ENCODE results near the gene LRCH1. TPM values are rescaled to one million over a fixed set of nuclear protein-coding genes. Genes with fewer than 3 reads are reported as not detected.

The LRCH1 gene
- total and polyA plus RNA-seq, 10 of the 15 experiments (the other 5 are each of a cell fraction or from before 2014, with no cell fraction given) = 5.3 to 48.9 (median 14.4) TPM

- ChIA-PET RAD21 (ENCODE audit: unreplicated experiment) (interaction anchor here (1.1 to 2.2 kb wide), 2 partner anchors 9 to 49 kb away, joined by 5 to 6 read pairs; no protein-coding TSS in a partner anchor), SMC1A (ENCODE audit: uncharacterized antibody, unreplicated experiment) (interaction anchor here (0.7 to 1.9 kb wide), 10 partner anchors 8 to 140 kb away, joined by 3 to 11 read pairs (median 4); no protein-coding TSS in a partner anchor), CTCF (interaction anchor here (0.9 to 2.8 kb wide), 2 partner anchors 8 to 12 kb away, joined by 3 to 16 read pairs; no protein-coding TSS in a partner anchor), POLR2A (interaction anchor here (1.4 to 1.6 kb wide), 2 partner anchors 34 to 112 kb away, joined by 4 to 5 read pairs; no protein-coding TSS in a partner anchor)
- ATAC-seq (peak; percentile 19), FAIRE-seq (no peak), DNase-seq (ENCODE audit: low read depth, low spot score) (no peak)
- no peak overlapping the region for H3K9ac ChIP-seq (ENCODE audit: control insufficient read depth, insufficient read depth, low read length)
- no peaks in the 10 kb centered on the region for H3K9me3 ChIP-seq (replicated peaks; ENCODE audit: control insufficient read depth, insufficient read depth, low read length)
- H2AFZ ChIP-seq (ENCODE audit: control insufficient read depth, low read depth, low read length) = no peak overlapping the region
- no peaks in the 10 kb centered on the region for H3K27me3 ChIP-seq (replicated peaks in 1 of 2; ENCODE audit: control insufficient read depth in 2 of 2, insufficient read depth in 2 of 2, low read length in 1 of 2)
- no TSS peak for BruUV-seq (replicated peaks)
- no peaks in the 10 kb centered on the region for H3K36me3 ChIP-seq (ENCODE audit: control insufficient read depth in 2 of 2, insufficient read depth in 2 of 2, low read length in 1 of 2)
- intact Hi-C loops (cut with micrococcal nuclease; ENCODE audit: unreplicated experiment) (no loop called here), in situ Hi-C loops (cut with MboI) (no loop called here)
- H4K20me1 ChIP-seq (ENCODE audit: control insufficient read depth, insufficient read depth) = no peaks in the 10 kb centered on the region
- H3K79me2 ChIP-seq (ENCODE audit: control insufficient read depth, insufficient read depth, low read length) = no peaks in the 10 kb centered on the region
- no peak overlapping the region for H3K4me2 ChIP-seq (ENCODE audit: control insufficient read depth, insufficient read depth)
- H3K27ac ChIP-seq (ENCODE audit: control insufficient read depth, insufficient read depth) = no peak overlapping the region
- 79% methylated on average over 3 of the region's 3 CpGs for WGBS (ENCODE audit: insufficient coverage, insufficient replicate concordance, low lambda C conversion rate, missing lambda C conversion rate)
- peaks cover 15% of the 10 kb centered on the region for H3K4me1 ChIP-seq (ENCODE audit: control insufficient read depth, insufficient read depth, low read length)
- H3K4me3 ChIP-seq = no peak overlapping the region
- no peak for TF ChIP-seq TCF12 (IDR thresholded peaks at IDR 0.05; ENCODE audit: low read depth, low read length)
- no peak for TF ChIP-seq TCF7 (IDR thresholded peaks at IDR 0.05; ENCODE audit: borderline replicate concordance)
- TF ChIP-seq NFXL1 (IDR thresholded peaks at IDR 0.05; ENCODE audit: borderline replicate concordance) = no peak
- TF ChIP-seq TBL1XR1 (IDR thresholded peaks at IDR 0.05; ENCODE audit: low read depth, low read length) = no peak
- no peak for TF ChIP-seq IRF3 (IDR thresholded peaks at IDR 0.05)
- no peak for TF ChIP-seq ZBED1 (IDR thresholded peaks at IDR 0.05; ENCODE audit: borderline replicate concordance)
- no peak for TF ChIP-seq ZSCAN29 (IDR thresholded peaks at IDR 0.05)
- TF ChIP-seq, protein P1, sequence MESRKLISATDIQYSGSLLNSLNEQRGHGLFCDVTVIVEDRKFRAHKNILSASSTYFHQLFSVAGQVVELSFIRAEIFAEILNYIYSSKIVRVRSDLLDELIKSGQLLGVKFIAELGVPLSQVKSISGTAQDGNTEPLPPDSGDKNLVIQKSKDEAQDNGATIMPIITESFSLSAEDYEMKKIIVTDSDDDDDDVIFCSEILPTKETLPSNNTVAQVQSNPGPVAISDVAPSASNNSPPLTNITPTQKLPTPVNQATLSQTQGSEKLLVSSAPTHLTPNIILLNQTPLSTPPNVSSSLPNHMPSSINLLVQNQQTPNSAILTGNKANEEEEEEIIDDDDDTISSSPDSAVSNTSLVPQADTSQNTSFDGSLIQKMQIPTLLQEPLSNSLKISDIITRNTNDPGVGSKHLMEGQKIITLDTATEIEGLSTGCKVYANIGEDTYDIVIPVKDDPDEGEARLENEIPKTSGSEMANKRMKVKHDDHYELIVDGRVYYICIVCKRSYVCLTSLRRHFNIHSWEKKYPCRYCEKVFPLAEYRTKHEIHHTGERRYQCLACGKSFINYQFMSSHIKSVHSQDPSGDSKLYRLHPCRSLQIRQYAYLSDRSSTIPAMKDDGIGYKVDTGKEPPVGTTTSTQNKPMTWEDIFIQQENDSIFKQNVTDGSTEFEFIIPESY (IDR thresholded peaks at IDR 0.05) = no peak
- no peak for TF ChIP-seq EED (IDR thresholded peaks at IDR 0.05; ENCODE audit: low read depth)
- TF ChIP-seq BCL3 (IDR thresholded peaks at IDR 0.05; ENCODE audit: borderline replicate concordance, insufficient read depth, low read depth, low read length, poor library complexity, severe bottlenecking) = peak; percentile 60
- TF ChIP-seq HDAC2 (IDR thresholded peaks at IDR 0.05) = no peak
- TF ChIP-seq, protein P2, sequence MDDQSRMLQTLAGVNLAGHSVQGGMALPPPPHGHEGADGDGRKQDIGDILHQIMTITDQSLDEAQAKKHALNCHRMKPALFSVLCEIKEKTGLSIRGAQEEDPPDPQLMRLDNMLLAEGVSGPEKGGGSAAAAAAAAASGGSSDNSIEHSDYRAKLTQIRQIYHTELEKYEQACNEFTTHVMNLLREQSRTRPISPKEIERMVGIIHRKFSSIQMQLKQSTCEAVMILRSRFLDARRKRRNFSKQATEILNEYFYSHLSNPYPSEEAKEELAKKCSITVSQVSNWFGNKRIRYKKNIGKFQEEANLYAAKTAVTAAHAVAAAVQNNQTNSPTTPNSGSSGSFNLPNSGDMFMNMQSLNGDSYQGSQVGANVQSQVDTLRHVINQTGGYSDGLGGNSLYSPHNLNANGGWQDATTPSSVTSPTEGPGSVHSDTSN (IDR thresholded peaks at IDR 0.05; ENCODE audit: insufficient replicate concordance, low read depth, low read length) = peak; percentile 25
- TF ChIP-seq ZNF384 (IDR thresholded peaks at IDR 0.05; ENCODE audit: borderline replicate concordance, low read depth, low read length) = no peak
- TF ChIP-seq E2F8 (IDR thresholded peaks at IDR 0.05; ENCODE audit: low read depth, partially characterized antibody) = no peak
Observed at GRCh38 chr13:46543287-46543686, 9.7 kb upstream of the LRCH1 start.

Data from GM12878 (cell line).